GM18502 (cell line): ENCODE measurements around the gene NDUFC1.
"Not testable (repeated sequence)": the region's sequence is repeated elsewhere in the genome, so short reads cannot be mapped to it uniquely, and the experiment has no call there.

ENCODE experiments used
- ATAC-seq: cut with Tn5 transposase; IDR thresholded peaks from one replicate; pipeline ENCODE4 v1.9.1; 2021; ENCODE audit warnings: mild to moderate bottlenecking; ENCODE audit not compliant: unreplicated experiment, poor library complexity

The NDUFC1 gene

GRCh38 chr4:139255581-139255980 is 46.7 kb downstream of the NDUFC1 start:
- ATAC-seq = not testable (repeated sequence)

DNA sequence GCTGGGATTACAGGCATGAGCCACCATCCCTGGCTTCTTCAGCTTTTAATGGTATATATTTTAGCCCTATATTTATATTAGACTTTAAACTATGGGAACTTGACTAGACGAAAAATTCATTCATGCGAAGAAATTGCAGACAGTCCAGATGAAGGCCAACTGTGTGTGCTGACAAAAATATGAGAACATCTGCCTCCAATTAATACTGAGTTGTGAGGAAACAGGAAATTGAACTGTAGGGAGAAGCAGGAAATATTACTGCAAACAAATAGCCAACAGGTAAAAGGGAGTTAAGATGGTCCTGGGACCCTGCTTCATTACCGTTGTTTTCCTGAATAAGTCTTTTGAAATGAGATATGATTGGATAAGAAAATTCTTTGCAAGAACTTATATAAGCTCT is 48.6 kb downstream of the NDUFC1 start:
- ATAC-seq = no peak

GRCh38 chr4:139253046-139253445 is 49.2 kb downstream of the NDUFC1 start:
- no peak for ATAC-seq

GRCh38 chr4:139247700-139248238 is 54.5 kb downstream of the NDUFC1 start:
- no peak for ATAC-seq

DNA sequence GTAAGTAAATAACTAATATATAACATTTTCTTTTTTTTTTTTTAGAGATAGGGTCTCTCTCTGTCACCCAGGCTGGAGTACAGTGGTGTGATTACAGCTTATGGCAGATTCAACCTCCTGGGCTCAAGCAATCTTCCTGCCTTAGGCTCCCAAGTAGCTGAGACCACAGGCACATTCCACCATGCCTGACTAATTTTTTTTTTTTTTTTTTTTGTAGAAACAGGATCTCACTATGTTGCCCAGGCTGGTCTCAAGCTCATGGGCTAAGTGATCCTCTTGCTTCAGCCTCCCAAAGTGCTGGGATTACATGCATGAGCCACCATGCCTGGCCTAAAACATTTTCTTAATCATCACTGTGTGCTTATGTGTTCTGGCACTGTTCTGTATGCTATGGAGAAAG is 55.0 kb downstream of the NDUFC1 start:
- no peak for ATAC-seq

GRCh38 chr4:139246166-139246565 is 56.1 kb downstream of the NDUFC1 start:
- ATAC-seq = no peak

DNA sequence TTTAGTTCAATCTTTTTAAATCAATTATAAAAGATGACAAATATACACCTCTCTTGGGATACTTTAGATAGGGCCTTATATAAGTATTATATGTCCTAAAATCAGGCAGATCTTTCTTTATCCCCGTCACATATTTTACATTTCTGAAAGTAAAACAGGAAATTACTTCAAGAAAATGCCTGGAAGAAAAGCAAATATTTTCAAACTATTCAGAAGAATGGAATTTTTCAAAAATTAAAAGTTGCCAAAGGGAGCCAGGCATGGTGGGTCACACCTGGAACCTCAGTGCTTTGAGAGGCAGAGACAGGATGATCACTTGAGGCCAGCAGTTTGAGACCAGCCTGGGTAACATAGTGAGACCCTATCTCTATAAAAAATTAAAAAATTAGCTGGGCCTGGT is 56.7 kb downstream of the NDUFC1 start:
- ATAC-seq = no peak

GRCh38 chr4:139243448-139244365 is 58.6 kb downstream of the NDUFC1 start:
- no peak for ATAC-seq

DNA sequence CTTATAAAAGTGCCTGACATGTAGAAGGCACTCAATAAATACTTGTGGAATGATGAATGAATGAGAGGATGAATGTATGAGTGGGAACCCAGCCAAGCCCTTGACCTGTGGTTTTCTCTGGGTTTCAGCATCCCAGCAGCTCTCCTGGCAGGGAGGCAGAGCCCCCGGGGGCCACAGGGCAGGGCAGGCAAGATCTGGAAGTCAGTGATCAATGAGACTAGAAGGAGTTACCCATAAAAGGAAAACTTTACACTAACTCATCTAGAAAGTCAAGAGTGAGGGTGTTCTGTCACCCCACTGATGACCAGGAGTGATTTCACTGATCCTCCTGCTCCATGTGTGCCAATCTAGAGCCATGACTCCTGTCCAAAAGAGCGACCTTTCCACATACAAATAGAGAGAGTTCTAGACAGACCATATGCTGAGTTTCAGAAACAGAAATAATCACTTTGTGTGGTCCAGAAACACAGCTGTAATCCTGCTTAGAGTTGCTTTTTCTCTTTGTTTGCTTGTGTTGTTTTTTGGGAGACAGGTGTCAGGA is 59.7 kb downstream of the NDUFC1 start:
- ATAC-seq = no peak

- no peak for ATAC-seq
Observed at GRCh38 chr4:139241784-139242151, 60.5 kb downstream of the NDUFC1 start.

GRCh38 chr4:139241086-139241783 is 61.0 kb downstream of the NDUFC1 start:
- ATAC-seq = no peak
